Activated T-helper 9 cell treated with anti-CD3 and anti-CD28 coated beads, Interleukin-2, amount 50 U/mL, for 16 hours (primary cell): ENCODE results near the gene UBE2QL1.

Source experiments
- DNase-seq: peaks from one replicate; pipeline ENCODE4 v3.0.0-alpha.2; 2020; ENCODE audit warnings: low read depth

The UBE2QL1 gene

GRCh38 chr5:6535594-6535993 is 86.9 kb downstream of the UBE2QL1 start:
- no peak for DNase-seq

GRCh38 chr5:6539060-6539459 is 90.4 kb downstream of the UBE2QL1 start:
- no peak for DNase-seq

- DNase-seq, result no peak
Measured at GRCh38 chr5:6540111-6540827, 91.6 kb downstream of the UBE2QL1 start.

GRCh38 chr5:6541256-6542013 is 92.8 kb downstream of the UBE2QL1 start:
- DNase-seq, result no peak

GRCh38 chr5:6542421-6543345 is 94.0 kb downstream of the UBE2QL1 start:
- DNase-seq, result no peak

GRCh38 chr5:6543346-6543730 is 94.7 kb downstream of the UBE2QL1 start:
- DNase-seq, result no peak

GRCh38 chr5:6543830-6544560 is 95.3 kb downstream of the UBE2QL1 start:
- DNase-seq, result no peak
